H1 (cell line): ENCODE data around the gene RBP3. TPM values are rescaled to one million over a fixed set of nuclear protein-coding genes. Genes with fewer than 3 reads are reported as not detected.

Source experiments
- HDAC2 ChIP-seq, 2 experiments: fragments of 300-600 bp in 1 of 2; sonication (generic) in 1 of 2; IDR thresholded peaks; 2 replicates each; pipeline ENCODE4 v1.6.1; 2011 to 2012; ENCODE audit warnings: low read depth in 2 of 2, low read length in 2 of 2, mild to moderate bottlenecking in 2 of 2, moderate library complexity in 2 of 2, borderline replicate concordance in 1 of 2, inconsistent platforms in 1 of 2
- polyA plus RNA-seq, 7 experiments: library from polyadenylated mRNA; depleted of rRNA in 3 of 7; stranded (reverse) in 5 of 7; unstranded in 2 of 7; fragments of >200 nt in 5 of 7; fragments of 200-250 nt in 2 of 7; gene quantifications; 1 replicate in 5 of 7; 2 replicates in 1 of 7; 4 replicates in 1 of 7; pipeline versions ENCODE4 v1.2.1 to v1.2.3, GENCODE V29; 2011 to 2013; ENCODE audit warnings: missing spikeins in 2 of 7, mixed read lengths in 2 of 7
- total RNA-seq: library from RNA; stranded (reverse); fragmentation: NEBNext Ultra II Directional; extraction: Animal tissue kit (Norgen Biotek cat#: 25700); gene quantifications from 2 replicates; pipeline ENCODE4 v1.2.1, GENCODE V29; 2021

RBP3 gene
- total and polyA plus RNA-seq, 2 of the 8 experiments (the other 6 are each of a cell fraction or from before 2014, with no cell fraction given): not detected

DNA sequence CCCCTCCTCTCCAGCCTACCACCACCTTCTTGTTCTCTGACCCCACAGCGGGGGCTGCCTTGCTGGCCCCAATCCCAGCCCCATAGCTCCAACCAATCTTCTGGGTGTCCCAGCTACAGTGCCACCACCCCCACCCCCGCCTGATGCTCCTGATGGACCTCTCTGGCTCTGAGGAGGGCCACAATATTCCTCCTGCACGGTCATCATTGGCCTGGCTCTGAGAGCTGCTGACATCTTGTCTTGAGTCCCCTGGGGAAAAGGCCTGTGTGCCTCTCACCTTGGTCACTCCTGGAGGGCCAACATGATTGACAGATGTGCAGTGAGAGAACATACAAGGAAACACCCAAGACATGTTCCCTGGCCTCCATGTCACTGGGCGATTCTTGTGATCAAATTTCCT lies 18.3 kb upstream of the RBP3 start (continued):
- TF ChIP-seq HDAC2 (IDR thresholded peaks at IDR 0.05; ENCODE audit: borderline replicate concordance in 1 of 2, low read depth in 2 of 2, low read length in 2 of 2): no peak
